NCI-H2107 treated with DMSO at 0.1 percent for 48 hours (cell line): Measurements from ENCODE around the gene RPAIN.
"Not testable (repeated sequence)": the region's sequence is repeated elsewhere in the genome, so short reads cannot be mapped to it uniquely, and the experiment has no call there.

Source experiments
- DNase-seq: peaks from one replicate; lab custom pipeline; 2025; ENCODE audit not compliant: unreplicated experiment; lab: John Stamatoyannopoulos, UW

Gene RPAIN

GRCh38 chr17:5429191-5429887 is 9.4 kb downstream of the RPAIN start:
- no peak for DNase-seq

GRCh38 chr17:5430413-5430999 is 10.5 kb downstream of the RPAIN start:
- DNase-seq: no peak

GRCh38 chr17:5431234-5431633 is 11.3 kb downstream of the RPAIN start:
- DNase-seq: not testable (repeated sequence)

- no peak for DNase-seq
These were observed 12.1 kb downstream of the RPAIN start for GRCh38 chr17:5431949-5432556.

GRCh38 chr17:5434984-5435383 is 15.0 kb downstream of the RPAIN start:
- no peak for DNase-seq

- DNase-seq: not testable (repeated sequence)
These were observed 15.9 kb downstream of the RPAIN start for GRCh38 chr17:5435781-5436315.

GRCh38 chr17:5437721-5438317 is 17.8 kb downstream of the RPAIN start:
- no peak for DNase-seq

- peak; percentile 46 for DNase-seq
These were observed 18.9 kb downstream of the RPAIN start, which contains the start of gene C1QBP for GRCh38 chr17:5438716-5439445. Gene C1QBP, minus strand, starts transcription at chr17:5439155. Its CDS starts 82 bp downstream, at chr17:5439073.

GRCh38 chr17:5439446-5439764 is 19.4 kb downstream of the RPAIN start:
- no peak for DNase-seq

- DNase-seq: no peak
These were observed 23.7 kb downstream of the RPAIN start for GRCh38 chr17:5443728-5444127.

GRCh38 chr17:5444209-5444608 is 24.2 kb downstream of the RPAIN start:
- no peak for DNase-seq

- DNase-seq: no peak
These were observed 26.8 kb downstream of the RPAIN start for GRCh38 chr17:5446786-5447185.

GRCh38 chr17:5464717-5465507 is 44.9 kb downstream of the RPAIN start:
- DNase-seq: no peak

GRCh38 chr17:5466295-5466694 is 46.3 kb downstream of the RPAIN start:
- no peak for DNase-seq

- DNase-seq: no peak
These were observed 47.4 kb downstream of the RPAIN start for GRCh38 chr17:5467416-5467815.

GRCh38 chr17:5468075-5468473 is 48.1 kb downstream of the RPAIN start:
- DNase-seq: no peak

- no peak for DNase-seq
These were observed 52.5 kb downstream of the RPAIN start for GRCh38 chr17:5472511-5472910.

GRCh38 chr17:5473906-5474305 is 53.9 kb downstream of the RPAIN start:
- DNase-seq: no peak

- DNase-seq: no peak
These were observed 59.0 kb downstream of the RPAIN start for GRCh38 chr17:5478992-5479391.

- DNase-seq: no peak
These were observed 61.0 kb downstream of the RPAIN start for GRCh38 chr17:5480962-5481361.
